PC-9 (cell line): ENCODE data around the gene PCDHGA8. TPM values are rescaled to one million over a fixed set of nuclear protein-coding genes. Genes with fewer than 3 reads are reported as not detected.
A peak's percentile ranks its signal among the peaks of the same experiment; 100 is the strongest.
"Not testable (repeated sequence)": the region's sequence is repeated elsewhere in the genome, so short reads cannot be mapped to it uniquely, and the experiment has no call there.

Experiments
- BruUV-seq: library from RNA; stranded (reverse); fragments of 400-500 nt; replicated peaks from 2 replicates; lab custom pipeline; 2021; lab: Mats Ljungman, UMichigan
- CTCF ChIA-PET: fragments of 300-600 bp; sonication (Branson Sonifier 250); formaldehyde crosslinking; loops from one replicate; lab custom pipeline; 2022; ENCODE audit warnings: antibody characterized with exemption; lab: Charles Lee
- POLR2A ChIA-PET: fragments of 300-600 bp; sonication (Branson Sonifier 250); formaldehyde crosslinking; loops from one replicate; lab custom pipeline; 2022; ENCODE audit warnings: antibody characterized with exemption; ENCODE audit not compliant: unreplicated experiment; lab: Charles Lee
- DNase-seq, 2 experiments: peaks; one replicate each; pipeline versions ENCODE4 v3.0.0 to v3.0.0-alpha.2; 2015 to 2022; ENCODE audit warnings: mixed read lengths in 1 of 2
- H2AFZ ChIP-seq: fragments of 200-600 bp; sonication (generic); 2 replicates; pipeline ENCODE4 v1.8.1; 2017; ENCODE audit warnings: antibody characterized with exemption
- H3F3A ChIP-seq: fragments of 200-600 bp; sonication (generic); 2 replicates; pipeline ENCODE4 v1.8.1; 2017; ENCODE audit warnings: antibody characterized with exemption, mild to moderate bottlenecking, low read depth; ENCODE audit not compliant: insufficient read depth
- H3K27ac ChIP-seq: fragments of 200-600 bp; sonication (generic); 2 replicates; pipeline ENCODE4 v1.6.1; 2016; ENCODE audit warnings: mixed run types
- H3K27me3 ChIP-seq: fragments of 200-600 bp; sonication (generic); 2 replicates; pipeline ENCODE4 v1.6.1; 2016; ENCODE audit warnings: low read depth, mixed run types; ENCODE audit not compliant: insufficient read depth
- H3K36me3 ChIP-seq: fragments of 200-600 bp; sonication (generic); 2 replicates; pipeline ENCODE4 v1.6.1; 2016; ENCODE audit warnings: low read depth, mixed run types
- H3K4me1 ChIP-seq: fragments of 200-600 bp; sonication (generic); replicated peaks from 2 replicates; pipeline ENCODE4 v1.6.1; 2016; ENCODE audit warnings: mixed run types; ENCODE audit not compliant: insufficient read depth
- H3K4me2 ChIP-seq: fragments of 200-600 bp; sonication (generic); 2 replicates; pipeline ENCODE4 v1.6.1; 2017; ENCODE audit warnings: mixed run types
- H3K4me3 ChIP-seq: fragments of 200-600 bp; sonication (generic); 2 replicates; pipeline ENCODE4 v1.6.1; 2016; ENCODE audit warnings: mixed run types
- H3K79me2 ChIP-seq: fragments of 200-600 bp; sonication (generic); 2 replicates; pipeline ENCODE4 v1.6.1; 2017; ENCODE audit warnings: low read depth, mixed run types
- H3K9me2 ChIP-seq: fragments of 200-600 bp; sonication (generic); 2 replicates; pipeline ENCODE4 v1.8.1; 2017; ENCODE audit warnings: mild to moderate bottlenecking; ENCODE audit not compliant: insufficient read depth
- H3K9me3 ChIP-seq: fragments of 200-600 bp; sonication (generic); 2 replicates; pipeline ENCODE4 v1.8.1; 2016; ENCODE audit warnings: low read depth; ENCODE audit not compliant: insufficient read depth
- H4K20me1 ChIP-seq: fragments of 200-600 bp; sonication (generic); 2 replicates; pipeline ENCODE4 v1.8.1; 2017; ENCODE audit not compliant: insufficient read depth
- EZH2 ChIP-seq: fragments of 200-600 bp; sonication (generic); IDR thresholded peaks from 2 replicates; pipeline ENCODE4 v1.8.0; 2017; ENCODE audit warnings: antibody characterized with exemption, low read depth
- intact Hi-C: fragments of 100-400 bp; cut with micrococcal nuclease; formaldehyde crosslinking; loops from one replicate; pipeline ENCODE4 v1.10.0; 2022; ENCODE audit not compliant: unreplicated experiment
- total RNA-seq: library from RNA; stranded (reverse); gene quantifications from 2 replicates; pipeline ENCODE4 v1.2.3, GENCODE V29; 2021
- TF ChIP-seq, protein P1 (sequence below): fragments of 200-600 bp; sonication (generic); conservative IDR thresholded peaks from 2 replicates; pipeline ENCODE4 v1.6.1; 2017; ENCODE audit warnings: mixed run types, antibody characterized with exemption, mild to moderate bottlenecking, moderate library complexity

PCDHGA8 gene
- total RNA-seq, 1 experiment from 2014 or later: not detected

DNA sequence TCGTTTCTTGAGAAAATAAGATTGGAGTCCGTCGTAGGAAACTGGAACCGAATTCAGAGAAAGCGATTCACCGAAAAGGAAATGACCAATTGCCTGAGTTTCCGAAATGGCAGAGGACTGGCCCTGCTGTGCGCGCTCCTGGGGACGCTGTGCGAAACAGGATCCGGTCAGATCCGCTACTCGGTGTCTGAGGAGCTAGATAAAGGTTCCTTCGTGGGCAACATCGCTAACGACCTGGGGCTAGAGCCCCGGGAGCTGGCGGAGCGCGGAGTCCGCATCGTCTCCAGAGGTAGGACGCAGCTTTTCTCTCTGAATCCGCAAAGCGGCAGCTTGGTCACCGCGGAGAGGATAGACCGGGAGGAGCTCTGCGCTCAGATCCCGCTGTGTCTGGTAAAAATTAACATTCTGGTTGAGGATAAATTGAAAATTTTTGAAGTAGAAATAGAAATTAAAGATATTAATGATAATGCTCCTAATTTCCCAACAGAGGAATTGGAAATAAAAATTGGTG is 48.4 kb upstream of the PCDHGA8 start:
- no peaks in the 10 kb centered on the region for H3K9me2 ChIP-seq
- BruUV-seq: no TSS peak
- peaks cover 4% of the 10 kb centered on the region; the same call in 1 of the 2 replicates for H3K9me3 ChIP-seq
- intact Hi-C loops: no loop called here
- no peaks in the 10 kb centered on the region for H3K79me2 ChIP-seq
- H3F3A ChIP-seq: no peaks in the 10 kb centered on the region
- TF ChIP-seq, protein P1, sequence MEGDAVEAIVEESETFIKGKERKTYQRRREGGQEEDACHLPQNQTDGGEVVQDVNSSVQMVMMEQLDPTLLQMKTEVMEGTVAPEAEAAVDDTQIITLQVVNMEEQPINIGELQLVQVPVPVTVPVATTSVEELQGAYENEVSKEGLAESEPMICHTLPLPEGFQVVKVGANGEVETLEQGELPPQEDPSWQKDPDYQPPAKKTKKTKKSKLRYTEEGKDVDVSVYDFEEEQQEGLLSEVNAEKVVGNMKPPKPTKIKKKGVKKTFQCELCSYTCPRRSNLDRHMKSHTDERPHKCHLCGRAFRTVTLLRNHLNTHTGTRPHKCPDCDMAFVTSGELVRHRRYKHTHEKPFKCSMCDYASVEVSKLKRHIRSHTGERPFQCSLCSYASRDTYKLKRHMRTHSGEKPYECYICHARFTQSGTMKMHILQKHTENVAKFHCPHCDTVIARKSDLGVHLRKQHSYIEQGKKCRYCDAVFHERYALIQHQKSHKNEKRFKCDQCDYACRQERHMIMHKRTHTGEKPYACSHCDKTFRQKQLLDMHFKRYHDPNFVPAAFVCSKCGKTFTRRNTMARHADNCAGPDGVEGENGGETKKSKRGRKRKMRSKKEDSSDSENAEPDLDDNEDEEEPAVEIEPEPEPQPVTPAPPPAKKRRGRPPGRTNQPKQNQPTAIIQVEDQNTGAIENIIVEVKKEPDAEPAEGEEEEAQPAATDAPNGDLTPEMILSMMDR: peak; percentile 29; the same call in 1 of the 2 replicates
- no peak for TF ChIP-seq EZH2
- no peak overlapping the region for H2AFZ ChIP-seq
- no peaks in the 10 kb centered on the region for H3K36me3 ChIP-seq
- no peaks in the 10 kb centered on the region for H3K4me1 ChIP-seq
- no peak overlapping the region for H3K27ac ChIP-seq
- H3K4me2 ChIP-seq: no peak overlapping the region
- H4K20me1 ChIP-seq: no peaks in the 10 kb centered on the region
- POLR2A ChIA-PET: no interaction called here
- DNase-seq: no peak
- no peaks in the 10 kb centered on the region for H3K27me3 ChIP-seq
- CTCF ChIA-PET: no interaction called here
- no peak overlapping the region for H3K4me3 ChIP-seq

DNA sequence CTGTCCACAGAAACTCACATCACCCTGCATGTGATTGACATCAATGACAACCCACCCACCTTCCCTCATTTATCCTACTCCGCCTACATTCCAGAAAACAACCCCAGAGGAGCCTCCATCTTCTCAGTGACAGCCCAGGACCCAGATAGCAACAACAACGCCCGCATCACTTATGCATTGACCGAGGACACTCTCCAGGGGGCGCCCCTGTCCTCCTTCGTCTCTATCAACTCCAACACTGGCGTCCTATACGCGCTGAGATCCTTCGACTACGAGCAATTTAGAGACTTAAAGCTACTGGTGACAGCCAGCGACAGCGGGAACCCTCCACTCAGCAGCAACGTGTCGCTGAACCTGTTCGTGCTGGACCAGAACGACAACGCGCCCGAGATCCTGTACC is 47.1 kb upstream of the PCDHGA8 start:
- Histone ChIP-seq H3K9me2 (no peaks in the 10 kb centered on the region), H3K4me2 (no peak overlapping the region), H4K20me1 (no peaks in the 10 kb centered on the region), H3K36me3 (no peaks in the 10 kb centered on the region), H3K4me1 (no peaks in the 10 kb centered on the region), H3K79me2 (no peaks in the 10 kb centered on the region), H3K27ac (no peak overlapping the region), H3K4me3 (no peak overlapping the region), H2AFZ (no peak overlapping the region), H3F3A (no peaks in the 10 kb centered on the region), H3K9me3 (peaks cover 4% of the 10 kb centered on the region; the same call in 1 of the 2 replicates), H3K27me3 (no peaks in the 10 kb centered on the region)
- TF ChIP-seq EZH2: no peak
- TF ChIP-seq, protein P1: no peak
- POLR2A ChIA-PET: no interaction called here
- CTCF ChIA-PET: no interaction called here
- intact Hi-C loops: no loop called here
- DNase-seq: no peak
- BruUV-seq: no TSS peak

DNA sequence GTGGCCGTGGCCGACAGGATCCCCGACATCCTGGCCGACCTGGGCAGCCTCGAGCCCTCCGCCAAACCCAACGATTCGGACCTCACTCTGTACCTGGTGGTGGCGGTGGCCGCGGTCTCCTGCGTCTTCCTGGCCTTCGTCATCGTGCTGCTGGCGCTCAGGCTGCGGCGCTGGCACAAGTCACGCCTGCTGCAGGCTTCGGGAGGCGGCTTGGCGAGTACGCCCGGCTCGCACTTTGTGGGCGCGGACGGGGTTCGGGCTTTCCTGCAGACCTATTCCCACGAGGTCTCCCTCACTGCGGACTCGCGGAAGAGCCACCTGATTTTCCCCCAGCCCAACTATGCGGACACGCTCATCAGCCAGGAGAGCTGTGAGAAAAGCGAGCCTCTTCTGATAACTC is 46.4 kb upstream of the PCDHGA8 start:
- H3K36me3 ChIP-seq, intact Hi-C loops, H3K4me1 ChIP-seq, H3K4me3 ChIP-seq, DNase-seq, H3K27ac ChIP-seq, H3K79me2 ChIP-seq, CTCF ChIA-PET, H3K9me2 ChIP-seq, H3K27me3 ChIP-seq, H3K4me2 ChIP-seq, H3F3A ChIP-seq, BruUV-seq, H2AFZ ChIP-seq, H3K9me3 ChIP-seq, H4K20me1 ChIP-seq: not testable (repeated sequence)
- POLR2A ChIA-PET: interaction anchor here (0.6 kb wide), 1 partner anchor 175 kb away, joined by 4 read pairs; no protein-coding TSS in a partner anchor
